GM21825 (cell line): Measurements from ENCODE around the gene AGBL4.

Experiments
- ATAC-seq: cut with Tn5 transposase; IDR thresholded peaks from one replicate; pipeline ENCODE4 v1.9.1; 2021; ENCODE audit warnings: mild to moderate bottlenecking, moderate library complexity; ENCODE audit not compliant: unreplicated experiment

Gene AGBL4

DNA sequence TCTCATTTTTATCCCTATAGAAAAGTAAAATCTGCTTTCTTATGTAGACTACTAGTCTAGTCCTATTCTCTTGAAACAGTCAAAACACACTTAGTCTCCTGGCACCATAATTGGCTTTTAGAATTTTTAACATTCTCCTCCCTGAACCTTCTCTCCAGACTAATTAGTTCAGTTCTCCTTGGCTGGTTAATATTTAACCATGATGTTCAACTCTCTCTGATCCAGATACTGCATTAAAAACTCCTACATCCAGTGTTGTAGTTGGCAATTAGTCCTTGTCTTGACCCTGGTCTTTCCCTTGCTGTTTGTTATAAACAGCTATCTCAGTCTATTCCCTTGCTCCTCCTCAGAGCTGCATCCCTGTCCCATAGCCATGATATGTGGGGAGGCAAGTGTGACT lies 824.2 kb downstream of the AGBL4 start:
- ATAC-seq = no peak

DNA sequence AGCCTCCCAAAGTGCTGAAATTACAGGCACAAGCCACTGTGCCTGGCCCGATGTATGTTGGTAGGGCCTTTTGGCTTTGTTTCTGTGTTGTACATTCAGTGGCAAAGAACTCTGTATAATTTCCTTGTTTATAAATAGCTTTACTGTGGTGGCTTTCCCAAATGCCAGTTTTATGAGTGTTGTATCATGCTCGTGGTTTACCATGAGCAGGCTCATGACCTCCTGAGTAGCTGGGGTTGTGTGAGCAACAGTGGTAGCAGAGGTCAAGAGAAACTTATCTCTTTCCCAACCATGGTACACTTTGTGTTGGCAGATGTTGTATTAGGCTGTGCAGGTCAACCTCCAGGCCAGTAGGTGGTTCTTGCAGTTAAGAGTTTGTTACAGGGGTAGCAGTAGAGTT lies 826.7 kb downstream of the AGBL4 start:
- ATAC-seq = no peak

- ATAC-seq = no peak
Observed at GRCh38 chr1:49190138-49190537, 833.6 kb downstream of the AGBL4 start.

GRCh38 chr1:49187056-49187455 lies 836.7 kb downstream of the AGBL4 start:
- no peak for ATAC-seq

- no peak for ATAC-seq
Observed at GRCh38 chr1:49185450-49185980, 838.2 kb downstream of the AGBL4 start.

GRCh38 chr1:49183489-49183888 lies 840.3 kb downstream of the AGBL4 start:
- no peak for ATAC-seq

GRCh38 chr1:49181033-49181432 lies 842.7 kb downstream of the AGBL4 start:
- ATAC-seq = no peak

GRCh38 chr1:49171941-49172593 lies 851.7 kb downstream of the AGBL4 start:
- no peak for ATAC-seq

- no peak for ATAC-seq
Observed at GRCh38 chr1:49166031-49166430, 857.7 kb downstream of the AGBL4 start.

GRCh38 chr1:49163031-49163430 lies 860.7 kb downstream of the AGBL4 start:
- no peak for ATAC-seq

GRCh38 chr1:49160677-49161076 lies 863.1 kb downstream of the AGBL4 start:
- no peak for ATAC-seq

DNA sequence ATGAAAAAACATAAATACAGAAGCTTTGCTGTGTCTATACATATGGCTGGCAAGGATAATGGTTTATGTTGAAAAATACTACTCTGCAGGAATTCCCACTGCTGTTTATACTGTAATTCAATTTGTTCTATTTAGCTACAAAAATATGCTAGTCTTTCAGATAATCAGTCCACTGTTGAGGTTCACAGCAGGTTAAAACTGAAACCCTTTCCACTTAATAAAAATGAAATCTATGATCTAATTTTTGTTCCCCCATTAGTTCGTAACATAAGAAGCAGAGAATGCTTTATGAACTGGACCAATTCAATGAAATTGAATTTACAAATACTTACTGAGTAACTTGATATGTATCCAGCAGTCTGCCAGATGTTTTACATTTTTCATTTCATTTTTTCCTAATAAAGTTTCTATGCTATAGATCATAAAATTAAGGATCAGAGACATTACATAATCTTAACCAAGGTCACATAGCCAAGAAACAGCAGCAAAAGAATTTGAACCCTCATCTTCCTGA lies 887.0 kb downstream of the AGBL4 start:
- no peak for ATAC-seq

DNA sequence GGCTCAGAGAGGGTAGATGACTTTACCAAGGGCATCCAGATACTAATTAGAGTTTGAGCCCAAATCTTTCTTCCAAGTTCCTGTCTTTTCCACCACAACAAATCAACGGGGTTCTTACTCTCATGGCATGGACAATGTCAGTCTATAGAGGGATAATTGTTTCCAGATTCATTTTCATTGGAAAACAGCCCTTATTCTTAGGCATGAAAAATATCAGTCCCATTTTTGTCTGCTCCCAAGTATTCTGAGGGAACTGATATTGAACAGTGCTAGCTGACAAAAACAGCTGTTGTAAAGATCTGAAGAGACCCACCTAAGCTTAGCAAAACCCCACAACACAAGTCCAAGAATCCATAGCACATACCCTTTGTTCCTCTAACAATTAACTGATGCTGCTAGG lies 898.0 kb downstream of the AGBL4 start:
- ATAC-seq = no peak

- no peak for ATAC-seq
Observed at GRCh38 chr1:49111931-49112330, 911.8 kb downstream of the AGBL4 start.

GRCh38 chr1:49106445-49106844 lies 917.3 kb downstream of the AGBL4 start:
- ATAC-seq = no peak

GRCh38 chr1:49104575-49104974 lies 919.2 kb downstream of the AGBL4 start:
- no peak for ATAC-seq

DNA sequence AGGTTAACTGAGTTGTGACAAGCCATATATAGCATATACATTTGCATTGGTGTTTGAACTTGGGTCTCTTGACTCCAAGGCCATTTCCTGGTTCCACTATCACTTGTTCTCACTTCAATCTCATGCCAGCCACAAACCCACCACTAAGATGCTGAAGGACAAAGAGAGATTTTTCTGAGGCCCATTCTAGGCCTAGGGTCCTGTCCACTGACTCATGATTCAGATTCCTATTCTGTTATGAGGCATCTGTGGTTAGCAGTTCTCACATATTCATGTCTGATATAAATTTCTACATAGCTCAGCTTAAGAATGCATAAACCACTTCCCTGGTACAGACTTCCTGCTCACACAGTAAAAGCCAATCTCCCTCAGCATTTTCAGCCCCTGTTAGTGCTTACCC lies 921.0 kb downstream of the AGBL4 start:
- ATAC-seq = no peak

DNA sequence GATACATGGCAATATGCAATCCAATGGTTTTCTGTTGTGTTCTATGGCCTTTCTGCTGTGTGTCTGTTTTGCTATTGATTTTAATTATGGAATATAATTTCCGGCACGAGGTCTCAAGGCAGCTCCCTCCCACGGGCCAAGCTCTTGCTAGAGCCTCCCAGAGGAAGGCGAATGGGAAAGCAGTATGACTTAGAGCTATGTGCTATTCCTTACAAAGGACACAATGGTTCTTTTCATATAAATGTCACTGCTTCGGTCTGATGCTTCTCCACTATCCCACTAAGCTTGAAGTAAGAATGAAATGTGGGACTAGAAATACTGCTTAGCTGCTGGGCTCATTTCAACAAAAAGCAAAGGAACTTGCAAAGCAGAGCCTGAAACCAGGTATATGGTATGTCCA lies 924.9 kb downstream of the AGBL4 start:
- ATAC-seq = no peak

DNA sequence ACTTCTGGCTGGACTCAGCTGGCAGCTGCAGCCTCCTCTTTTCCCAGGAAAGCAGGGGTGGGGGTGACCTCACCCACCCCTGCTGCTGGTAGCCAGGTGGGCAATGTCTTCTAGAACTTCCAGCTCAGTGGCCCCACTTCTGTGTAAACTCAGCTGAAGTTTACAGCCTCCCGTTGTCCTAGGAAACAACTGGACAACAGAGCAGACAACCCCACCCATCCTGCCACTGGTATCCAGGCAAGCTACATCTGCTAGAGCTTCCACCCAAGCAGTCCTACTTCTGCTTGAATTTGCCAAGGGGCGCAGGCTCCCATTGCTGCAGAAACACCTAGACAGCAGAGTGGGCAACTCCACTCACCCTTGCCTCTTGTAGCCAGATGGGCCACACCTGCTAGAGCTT lies 937.4 kb downstream of the AGBL4 start:
- no peak for ATAC-seq

- no peak for ATAC-seq
Observed at GRCh38 chr1:49085079-49085478, 938.7 kb downstream of the AGBL4 start.

DNA sequence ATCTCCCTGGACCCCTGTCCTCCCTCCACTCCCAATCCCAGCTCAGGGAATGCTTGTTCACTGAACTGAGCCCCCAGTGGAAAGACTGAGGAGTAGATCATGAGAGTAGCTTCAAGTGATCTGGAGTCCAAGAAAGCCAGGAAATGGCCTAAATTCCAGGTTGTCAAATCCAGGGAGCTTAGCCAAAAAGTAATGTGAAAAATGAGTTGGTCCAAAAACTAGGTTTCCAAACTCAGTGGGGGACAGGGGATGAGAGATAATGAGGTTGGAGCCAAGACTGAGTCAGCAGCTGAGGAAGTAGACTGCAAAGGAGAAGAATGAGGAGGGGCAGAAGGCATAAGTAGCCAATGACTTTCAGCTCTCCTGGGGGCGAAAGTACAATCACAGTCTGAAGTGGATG lies 963.0 kb downstream of the AGBL4 start:
- no peak for ATAC-seq

DNA sequence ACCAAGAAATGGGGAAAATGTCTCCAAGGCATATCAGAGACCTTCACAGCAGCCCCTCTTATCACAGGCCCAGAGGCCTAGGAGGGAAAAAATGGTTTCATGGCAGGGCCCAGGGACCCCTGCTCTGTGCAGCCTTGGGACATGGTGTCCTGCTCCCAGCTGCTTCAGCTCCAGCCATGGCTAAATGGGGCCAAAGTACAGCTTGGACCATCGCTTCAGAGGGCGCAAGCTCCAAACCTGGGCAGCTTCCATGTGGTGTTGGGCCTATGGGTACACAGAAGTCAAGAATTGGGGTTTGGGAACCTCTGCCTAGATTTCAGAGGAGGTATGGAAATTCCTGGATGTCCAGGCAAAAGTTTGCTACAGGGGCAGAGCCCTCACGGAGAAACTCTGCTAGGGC lies 964.7 kb downstream of the AGBL4 start:
- ATAC-seq = no peak

DNA sequence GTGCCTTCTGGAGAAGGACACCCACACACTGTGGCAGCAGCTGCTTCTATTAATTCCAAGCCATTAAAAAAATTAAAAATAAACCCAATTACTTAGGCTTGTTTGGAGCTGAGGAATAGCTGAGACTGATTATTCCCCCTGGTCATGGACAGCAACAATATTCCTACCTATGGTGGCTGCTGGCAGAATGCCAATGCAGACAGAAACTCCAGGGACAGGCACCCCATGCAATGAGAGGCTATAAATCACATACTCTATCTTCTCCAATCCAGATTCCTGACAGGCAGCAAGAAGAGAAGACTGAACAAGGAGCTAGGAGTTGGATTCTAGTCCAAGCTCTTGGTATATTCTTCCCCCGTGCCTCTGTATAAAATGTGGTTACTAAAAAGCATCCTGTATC lies 971.7 kb downstream of the AGBL4 start:
- ATAC-seq = no peak
